NCI-H774 (cell line): ENCODE results near the gene AGFG2.
"Not testable (repeated sequence)": the region's sequence is repeated elsewhere in the genome, so short reads cannot be mapped to it uniquely, and the experiment has no call there.

Source experiments
- DNase-seq: peaks from one replicate; lab custom pipeline; 2025; lab: John Stamatoyannopoulos, UW

Gene AGFG2

DNA sequence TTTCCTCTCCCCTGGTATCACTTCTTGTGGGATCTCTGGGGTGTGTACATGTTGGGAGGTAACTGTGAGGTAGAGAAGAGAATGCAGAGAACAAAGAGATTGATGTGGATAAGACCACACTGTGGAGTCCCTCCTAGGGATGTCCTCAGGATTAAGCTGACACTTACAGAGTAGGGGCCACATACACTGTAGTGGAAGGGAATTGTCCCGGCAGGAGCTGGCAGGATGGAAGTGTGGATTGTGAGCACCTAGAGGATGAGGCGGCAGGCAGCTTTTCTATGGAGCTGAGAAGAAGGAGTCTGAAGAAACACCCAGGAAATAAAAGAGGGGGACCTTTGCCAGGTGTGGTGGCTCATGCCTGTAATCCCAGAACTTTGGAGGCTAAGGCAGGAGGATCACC, 13.5 kb downstream of the AGFG2 start:
- no peak for DNase-seq

DNA sequence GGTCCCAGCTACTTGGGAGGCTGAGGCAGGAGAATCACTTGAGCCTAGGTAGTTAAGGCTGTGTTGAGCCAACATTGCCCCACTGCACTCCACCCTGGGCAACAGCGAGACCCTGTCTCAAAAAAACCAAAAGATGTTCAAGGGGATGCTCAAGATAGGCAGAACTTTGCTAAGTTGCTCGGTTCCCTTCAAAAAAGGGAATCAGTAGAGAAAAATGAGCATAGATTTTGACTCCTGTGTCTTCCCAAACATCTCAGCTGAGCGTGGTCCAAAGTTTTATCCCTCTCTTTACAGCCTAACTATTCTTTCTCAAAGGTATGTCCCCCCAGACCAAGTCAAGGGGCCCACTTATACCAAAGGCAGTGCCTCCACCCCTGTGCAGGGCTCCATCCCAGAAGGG, 14.0 kb downstream of the AGFG2 start:
- no peak for DNase-seq

DNA sequence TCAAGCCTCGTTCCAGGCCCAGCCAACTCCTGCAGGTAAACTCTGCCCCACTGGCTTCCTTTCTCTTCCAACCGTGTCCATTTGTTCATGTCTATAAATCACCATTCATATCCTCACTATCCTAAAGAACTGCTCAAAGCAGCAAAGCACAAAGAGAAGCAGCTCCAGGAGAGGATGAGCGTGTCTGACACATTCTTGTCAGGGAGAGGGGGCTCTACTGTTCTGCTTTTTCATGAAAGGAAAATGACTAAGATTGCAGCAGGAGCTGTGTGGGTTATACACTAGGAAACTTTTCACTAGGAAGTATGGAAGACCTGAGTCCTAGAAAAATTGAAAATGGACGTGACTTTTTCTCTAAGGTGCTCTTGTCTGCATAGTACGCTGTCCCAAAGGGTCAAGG, 16.7 kb downstream of the AGFG2 start:
- DNase-seq, result no peak

DNA sequence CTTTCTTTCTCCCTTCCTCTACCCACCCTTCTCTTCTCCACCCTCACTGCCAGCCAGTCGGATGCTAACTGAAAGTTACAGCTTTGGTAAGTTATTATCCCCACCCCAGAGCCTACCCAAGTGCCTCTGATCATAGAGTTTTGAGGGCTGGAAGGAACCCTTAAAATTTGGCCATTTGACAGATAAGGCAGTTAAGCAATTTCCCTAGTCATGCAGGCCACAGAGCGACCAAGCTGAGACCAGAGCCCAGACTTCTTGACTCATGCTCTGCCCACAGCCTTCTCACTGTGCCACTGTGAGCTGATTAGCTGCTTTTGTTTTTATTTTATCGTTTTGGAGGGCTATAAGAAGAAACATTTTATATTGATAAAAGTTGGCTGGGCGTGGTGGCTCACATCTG, 17.5 kb downstream of the AGFG2 start:
- DNase-seq, result no peak

DNA sequence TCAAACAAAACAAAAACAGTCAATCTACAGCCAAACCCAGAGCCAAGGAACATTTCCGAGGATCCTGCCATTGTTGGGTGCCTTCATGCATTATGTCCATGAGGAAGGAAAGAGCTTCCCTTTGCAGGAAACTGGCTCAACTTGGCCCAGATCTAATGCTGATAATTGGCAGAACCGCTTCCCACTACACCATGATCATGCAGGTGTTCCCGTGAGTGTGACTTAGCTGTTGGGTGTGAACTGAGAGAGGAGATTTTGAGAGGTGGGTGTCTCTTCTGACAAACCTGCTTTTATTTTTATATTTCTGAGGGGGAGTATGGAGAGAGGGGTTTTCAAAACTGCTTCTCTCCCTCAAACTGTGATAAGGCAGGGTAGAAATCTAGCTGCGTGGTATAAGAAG, 20.1 kb downstream of the AGFG2 start:
- no peak for DNase-seq

DNA sequence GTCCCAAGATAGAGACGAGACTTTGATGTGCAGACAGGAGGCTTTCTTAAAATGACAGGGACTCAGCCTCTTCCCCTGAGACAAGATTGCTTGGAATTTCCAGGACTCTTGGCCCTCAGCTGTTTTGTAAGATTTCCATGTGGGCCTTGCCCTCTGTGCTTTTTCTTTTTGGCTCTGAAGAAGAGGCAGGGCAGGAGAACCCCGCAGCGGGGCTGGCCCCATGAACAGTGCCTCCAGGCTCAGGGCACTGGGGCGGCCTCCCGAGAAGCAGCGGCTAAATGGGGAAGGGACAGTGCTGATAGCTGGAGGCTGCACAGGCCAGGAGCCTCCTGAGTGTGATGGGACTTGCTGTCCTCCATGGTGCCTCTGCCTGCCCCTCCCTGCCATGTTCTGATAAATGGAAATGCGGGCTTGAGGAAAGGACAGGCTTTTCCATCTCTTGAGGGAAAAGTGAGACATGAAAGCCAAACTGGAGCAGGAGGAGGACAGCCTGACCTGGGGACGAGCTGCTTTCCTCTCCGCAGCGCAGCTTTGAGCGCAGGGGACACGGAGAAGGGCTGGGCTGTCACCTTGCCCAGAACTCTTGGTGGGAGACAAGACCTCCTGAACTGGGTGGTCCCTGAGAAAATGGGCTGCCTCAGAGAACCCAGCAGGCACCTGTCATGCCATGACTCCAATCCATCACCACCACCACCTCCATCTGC, 22.6 kb downstream of the AGFG2 start:
- no peak for DNase-seq

DNA sequence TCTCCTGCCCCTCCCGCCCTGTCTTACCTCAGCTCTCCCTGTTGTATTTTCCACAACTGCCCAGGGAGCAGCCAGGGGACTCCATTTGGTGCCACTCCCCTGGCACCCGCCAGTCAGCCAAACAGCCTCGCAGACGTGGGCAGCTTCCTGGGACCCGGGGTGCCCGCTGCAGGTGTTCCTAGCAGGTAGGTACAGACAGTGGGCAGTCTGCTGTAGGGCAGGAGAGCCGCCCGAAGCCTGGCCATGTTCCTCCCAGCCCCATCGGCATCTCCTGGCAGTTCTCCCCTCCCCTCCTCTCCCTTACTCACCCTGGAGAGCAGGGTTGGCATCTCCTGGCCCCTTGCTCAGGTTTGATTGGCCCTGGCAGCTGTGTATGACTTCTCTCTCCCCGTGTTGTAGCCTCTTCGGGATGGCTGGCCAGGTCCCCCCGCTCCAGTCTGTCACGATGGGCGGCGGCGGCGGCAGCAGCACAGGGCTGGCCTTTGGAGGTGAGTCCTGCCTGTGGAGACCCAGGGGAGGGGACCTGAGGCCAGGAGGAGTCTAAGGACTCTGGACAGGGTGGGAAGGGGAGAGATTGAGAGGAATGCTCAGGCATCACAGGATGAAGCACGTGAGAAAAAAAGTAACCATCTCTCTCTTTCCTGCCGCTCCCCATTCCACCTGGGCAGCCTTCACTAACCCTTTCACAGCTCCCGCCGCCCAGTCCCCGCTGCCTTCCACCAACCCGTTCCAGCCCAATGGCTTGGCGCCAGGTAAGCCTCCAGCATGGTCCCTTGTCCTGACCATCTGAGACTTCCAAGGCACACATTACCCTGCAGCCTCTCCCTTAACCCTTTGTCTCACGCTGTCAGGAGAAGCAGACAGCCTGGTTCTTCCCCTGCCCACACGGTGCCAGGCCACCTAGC, 23.4 kb downstream of the AGFG2 start:
- no peak for DNase-seq

DNA sequence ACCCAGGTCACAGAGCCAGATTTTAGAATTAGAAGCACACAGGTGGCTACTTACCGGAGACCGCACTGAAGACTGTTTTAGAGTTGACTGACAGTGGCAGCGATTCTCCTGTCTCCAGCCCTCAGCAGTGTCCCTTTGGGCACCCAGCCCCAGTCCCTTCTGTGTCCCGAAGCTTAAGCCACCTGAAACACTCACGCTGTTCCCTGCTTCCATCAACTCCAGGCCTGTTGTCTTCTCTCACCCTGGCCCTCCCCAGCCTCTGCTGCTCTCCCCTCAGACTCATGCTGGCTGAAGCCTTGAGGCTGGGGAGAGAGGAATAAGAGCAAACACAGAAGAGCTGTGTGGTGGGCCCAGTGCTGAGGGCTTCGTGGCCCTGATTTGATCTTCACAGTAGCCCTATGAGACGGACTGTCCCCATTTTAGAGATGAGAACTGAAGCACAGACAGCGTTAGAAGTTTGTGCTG, 24.1 kb downstream of the AGFG2 start:
- no peak for DNase-seq

DNA sequence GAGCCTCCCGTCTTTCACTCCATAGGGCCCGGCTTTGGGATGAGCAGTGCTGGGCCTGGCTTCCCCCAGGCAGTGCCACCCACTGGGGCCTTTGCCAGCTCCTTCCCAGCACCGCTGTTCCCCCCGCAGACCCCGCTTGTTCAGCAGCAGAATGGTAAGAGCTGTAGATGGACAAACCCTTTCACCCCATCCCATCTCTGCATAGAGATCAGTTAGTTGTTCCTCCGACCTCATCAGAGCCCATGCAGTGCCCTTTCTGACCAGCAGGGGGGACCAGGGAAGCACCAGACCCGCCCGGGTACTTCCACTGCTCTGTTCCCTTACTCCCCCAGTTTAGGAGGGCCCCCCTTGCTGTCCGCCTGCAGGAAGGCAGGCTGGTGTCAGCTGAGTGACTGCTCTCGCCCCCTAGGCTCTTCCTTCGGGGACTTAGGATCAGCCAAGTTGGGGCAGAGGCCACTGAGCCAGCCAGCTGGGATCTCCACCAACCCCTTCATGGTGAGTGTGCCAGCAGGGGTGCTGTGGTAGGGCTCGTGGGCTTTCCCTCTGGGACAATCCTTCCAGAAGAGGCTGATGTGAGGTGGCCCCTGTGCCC, 24.9 kb downstream of the AGFG2 start:
- peak; percentile 22 for DNase-seq

DNA sequence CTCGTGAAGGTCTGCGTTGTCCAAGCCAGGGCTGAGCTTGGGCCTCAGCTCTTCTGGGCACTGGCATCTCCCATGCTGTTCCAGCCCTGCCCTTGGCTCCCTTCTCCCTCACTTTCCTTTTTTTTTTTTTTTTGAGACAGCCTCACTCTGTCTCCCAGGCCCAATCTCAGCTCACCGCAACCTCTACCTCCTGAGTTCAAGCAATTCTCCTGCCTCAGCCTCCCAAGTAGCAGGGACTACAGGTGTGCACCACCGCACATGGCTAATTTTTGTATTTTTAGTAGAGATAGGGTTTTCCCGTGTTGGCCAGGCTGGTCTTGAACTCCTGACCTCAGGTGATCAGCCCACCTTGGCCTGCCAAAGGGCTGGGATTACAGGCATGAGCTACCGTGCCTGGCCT, 25.4 kb downstream of the AGFG2 start:
- DNase-seq, result not testable (repeated sequence)

DNA sequence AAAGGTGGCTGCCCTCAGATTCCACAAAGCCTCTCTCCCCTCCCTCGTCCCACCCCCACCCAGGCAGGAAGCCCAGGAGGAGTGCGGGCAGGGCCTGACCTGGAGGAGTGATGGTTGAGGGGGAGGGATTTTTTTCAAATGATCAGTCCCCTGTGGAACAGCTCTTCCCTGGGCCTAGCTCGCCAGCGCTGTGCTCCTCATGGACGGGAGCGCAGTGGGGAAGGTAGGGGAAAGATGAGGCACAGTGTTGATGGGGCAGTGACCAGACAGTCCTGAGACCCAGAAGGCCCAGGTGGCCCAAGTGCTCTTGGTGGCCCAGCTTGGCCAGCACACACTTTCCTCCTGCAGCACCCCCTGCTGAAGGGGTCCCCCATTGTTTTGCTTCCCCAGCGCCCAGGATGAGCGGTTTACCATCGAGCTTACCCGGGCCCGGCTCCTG, 26.1 kb downstream of the AGFG2 start:
- DNase-seq, result no peak

DNA sequence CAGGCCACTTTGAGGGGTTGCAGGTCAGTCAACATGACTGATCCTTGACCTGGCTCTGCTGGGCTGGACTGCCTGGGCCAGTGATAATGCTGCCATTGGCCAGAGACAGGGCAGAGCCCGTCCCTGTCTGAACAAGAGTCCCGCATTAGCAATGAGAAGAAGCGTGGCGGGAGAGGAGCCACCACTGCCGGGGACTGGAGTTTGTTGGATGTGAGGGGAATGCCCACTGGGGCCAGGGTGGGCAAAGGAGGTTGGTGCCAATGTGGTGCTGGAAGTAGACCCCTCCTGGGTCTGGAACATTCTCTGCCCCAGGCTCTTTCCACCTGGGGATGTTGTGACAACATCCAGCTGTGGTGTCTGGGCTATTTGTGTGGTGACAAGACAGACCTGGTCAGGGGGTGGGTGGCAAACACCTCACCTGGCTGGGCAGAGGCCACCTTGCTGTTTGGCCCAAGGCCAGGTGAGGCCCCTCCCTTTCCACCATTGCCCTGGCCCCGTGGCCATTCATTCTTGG, 27.1 kb downstream of the AGFG2 start:
- DNase-seq, result no peak

DNA sequence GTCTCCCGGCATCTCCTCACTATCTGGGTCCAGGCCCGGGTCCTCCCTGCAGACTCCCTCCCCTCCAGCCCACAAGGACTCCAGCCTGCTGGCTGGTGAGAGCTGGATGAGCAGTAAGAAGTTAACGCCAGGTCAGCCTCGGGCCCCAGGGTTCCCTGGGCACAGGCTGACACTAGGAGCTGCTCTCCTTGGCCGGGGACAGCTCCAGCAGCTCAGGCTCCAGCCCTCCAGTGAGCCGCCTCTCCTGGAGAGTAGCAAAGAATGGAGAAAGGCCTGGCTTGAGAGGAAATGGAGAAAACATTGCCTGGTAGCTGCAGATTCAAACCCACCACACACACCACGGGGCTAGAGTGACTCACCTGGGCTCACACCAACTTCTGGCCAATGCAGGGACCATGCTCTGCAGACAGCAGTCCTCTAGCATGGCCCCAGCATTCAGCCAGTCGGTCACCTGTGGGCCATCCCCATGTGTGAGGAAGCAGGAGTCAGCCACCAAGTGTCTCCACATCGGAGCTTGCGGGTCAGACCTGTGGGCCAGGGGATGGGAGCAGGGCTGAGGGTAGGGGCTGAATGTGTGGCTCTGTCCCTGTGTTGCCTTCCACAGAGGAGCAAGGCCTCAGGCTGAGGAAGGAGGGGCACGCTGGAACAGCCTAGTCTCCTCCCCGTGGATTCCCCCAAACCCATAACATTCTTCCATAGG, 28.2 kb downstream of the AGFG2 start:
- DNase-seq, result no peak

DNA sequence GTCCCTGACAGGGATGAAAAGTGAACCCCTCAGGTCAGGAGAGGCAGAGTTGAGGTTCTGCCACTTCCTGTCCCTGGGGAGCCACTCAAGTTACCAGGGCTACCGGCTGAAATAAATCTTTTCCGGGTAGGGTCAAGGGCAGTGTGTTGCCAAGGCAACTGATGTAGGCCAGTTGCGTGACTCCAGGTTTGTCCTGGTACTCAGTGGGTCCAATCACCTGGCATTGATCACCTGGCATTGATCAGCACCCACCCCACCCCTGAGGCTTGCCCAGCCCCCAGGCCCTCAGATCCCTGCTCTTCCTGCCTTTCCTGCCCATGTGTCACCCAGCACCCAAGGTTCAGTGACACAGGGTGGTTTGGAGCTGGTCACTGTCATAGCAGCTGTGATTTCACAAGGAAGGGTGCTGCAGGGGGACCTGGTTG, 28.8 kb downstream of the AGFG2 start:
- DNase-seq, result peak; percentile 35

DNA sequence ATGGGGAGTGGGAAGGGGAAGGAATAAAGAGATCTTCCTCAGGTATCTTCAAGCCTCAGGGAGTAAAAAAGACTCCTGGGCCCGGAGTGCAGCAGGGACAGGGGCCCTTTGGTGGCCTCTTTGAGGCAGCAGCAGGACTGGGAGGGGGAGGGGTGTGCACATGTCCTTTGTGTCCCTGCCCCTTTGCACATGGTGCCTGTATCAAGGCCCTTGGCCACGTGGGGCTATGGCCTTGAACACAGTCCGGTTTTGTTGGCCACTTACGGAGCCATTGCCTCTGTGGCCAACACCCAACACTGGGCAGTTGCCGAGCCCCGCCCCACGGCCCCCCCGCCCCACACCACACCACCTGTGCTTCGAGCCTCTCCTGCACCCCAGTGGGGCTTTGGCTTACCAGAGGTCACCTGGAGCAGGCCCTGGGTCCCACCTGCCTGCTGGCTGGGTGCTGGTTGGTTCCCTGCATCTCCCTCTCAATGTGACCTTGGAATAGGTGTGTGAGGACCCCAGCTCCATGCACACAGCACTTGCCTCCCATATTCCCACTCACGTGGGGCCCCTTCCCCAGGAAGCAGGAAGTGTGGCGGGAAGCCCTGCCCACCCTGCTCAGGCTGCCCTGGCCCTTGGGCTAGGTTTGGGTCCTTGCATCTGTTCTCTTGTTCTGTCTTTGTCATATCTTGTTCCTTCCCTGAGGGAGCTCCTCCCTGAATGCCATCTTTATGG, 29.3 kb downstream of the AGFG2 start:
- DNase-seq, result no peak

DNA sequence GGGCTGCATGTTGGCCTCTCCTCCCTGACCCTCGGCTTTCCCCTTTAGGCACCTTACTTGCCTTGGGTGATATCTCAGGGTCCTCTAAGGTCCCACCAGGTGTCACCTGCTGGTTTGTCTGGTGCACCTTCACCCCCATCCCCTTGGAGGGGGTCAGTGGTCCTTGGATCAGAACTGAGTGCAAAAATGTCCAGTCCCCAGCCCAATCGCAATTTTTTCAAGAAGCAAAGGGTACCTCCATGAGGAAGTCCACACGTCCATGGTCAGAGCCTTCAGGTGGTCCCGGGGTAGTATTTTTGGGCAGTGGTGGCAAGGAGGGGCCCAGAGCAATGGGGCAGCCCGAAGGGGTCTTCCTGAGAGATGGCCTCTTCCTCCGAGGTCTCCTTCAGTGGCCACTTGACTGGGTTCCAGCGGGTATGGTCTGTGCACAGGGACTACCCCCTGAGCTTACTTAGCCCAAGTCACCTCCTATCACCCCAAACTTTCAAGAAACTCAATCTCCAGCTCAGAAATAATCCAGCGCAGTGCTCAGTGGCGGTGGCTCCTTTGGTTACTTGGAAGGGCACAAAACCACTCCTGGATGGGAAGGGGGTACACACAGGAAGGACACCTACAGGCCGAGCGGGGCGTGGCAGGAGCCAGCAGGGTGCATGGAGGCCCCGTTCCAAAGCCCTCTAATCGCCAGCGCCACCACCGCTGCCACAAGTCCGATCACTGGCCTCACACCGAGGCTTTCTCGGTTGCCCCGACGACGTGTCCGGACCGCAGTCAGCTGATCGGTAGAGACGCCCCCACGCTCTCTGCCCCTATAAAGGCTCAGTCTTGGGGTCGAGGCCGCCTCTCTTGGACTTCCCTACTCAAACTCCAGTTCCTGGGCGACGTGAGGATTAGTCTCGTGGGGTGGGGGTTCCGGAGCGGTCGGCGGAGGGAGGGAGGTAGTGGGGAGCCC, 30.2 kb downstream of the AGFG2 start:
- DNase-seq, result peak; percentile 42

DNA sequence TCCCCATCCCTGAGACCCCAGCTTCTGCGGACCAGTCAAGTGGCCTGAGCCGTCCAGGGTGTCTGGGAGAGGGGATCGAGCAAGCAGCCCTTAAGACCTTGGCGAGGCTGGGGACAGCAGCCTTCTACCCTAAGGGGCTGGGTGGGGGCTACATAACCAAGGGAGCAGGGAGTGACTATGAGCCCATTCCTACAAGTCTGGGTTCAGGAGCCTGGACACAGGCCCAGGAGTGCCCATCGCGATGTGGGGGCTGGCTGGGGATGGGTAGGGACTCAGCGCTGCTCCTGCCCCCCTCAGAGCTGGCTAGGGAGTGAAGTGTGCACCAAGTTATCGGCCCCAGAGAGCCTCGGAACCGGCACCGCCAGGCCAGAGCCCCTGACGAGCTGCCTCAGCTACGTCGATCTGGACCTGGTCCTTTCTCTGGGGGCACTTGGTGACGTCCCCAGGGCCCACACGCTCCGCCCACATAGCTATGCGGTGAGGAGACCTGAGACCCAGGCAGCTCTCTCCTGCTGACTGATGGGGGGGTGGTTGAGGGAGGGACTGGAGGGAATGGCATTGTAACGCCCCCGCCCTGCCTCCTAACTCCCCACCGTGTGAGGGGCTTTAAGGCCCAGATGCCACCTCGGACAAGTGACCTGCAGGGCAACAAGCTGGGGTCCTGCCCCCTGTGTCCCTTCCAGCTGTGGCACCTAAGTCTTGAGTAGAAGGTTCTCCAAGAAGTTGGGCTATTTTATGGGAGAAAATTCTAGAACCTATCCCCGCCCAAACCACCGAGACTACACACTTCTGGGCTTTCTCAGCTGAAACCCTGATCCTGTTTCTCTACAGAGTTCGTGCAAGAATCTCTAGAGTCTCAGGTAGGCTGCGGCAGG, 32.2 kb downstream of the AGFG2 start:
- DNase-seq, result no peak

DNA sequence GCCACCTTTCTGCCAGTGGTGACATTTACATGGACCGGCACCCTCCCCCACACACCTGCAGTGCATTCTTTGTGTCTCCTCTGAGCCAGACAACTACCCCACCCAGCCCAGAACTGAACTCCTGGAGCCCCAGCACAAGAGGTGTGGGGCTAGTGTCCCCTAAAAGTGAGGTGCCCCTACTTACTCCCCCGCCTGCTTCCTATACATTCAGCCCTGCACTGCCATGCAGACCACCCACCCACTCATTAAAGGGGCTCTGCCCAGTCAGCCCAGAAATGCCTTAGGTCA, 32.8 kb downstream of the AGFG2 start:
- no peak for DNase-seq

DNA sequence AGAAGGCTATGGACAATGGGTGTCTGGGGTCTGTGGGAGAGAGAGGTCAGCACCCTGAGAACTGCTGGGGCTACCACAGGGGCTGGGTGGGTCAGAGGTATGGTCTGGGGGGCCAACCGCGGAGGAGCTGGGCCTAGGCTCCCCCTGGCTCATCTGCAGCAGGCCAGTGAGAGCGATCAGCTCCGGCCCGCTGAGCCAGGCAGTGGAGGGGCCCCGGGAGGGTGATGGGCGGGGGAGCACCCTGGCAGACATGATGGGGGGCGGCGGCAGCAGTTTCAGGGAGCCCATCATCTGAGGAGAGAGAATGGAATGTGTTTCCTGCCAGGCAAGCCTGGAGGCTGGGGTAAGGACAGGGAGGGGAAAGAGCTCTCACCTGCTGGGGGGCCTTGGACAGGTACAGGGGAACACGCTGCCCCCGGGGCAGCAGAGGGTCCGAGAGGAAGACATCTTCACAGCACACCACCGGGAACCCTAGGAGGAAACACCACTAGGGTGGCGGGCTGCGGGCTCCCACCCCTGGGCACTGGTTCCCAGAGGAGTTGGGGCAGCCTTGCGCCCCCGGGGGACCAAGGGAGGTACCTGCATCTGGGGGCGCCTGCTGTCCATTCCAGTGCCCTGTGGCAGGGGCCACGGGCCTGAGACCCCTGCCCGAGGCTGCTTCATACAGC, 33.4 kb downstream of the AGFG2 start:
- DNase-seq, result no peak
